GM18505 (cell line): ENCODE results near the gene U2AF2.
"Not testable (repeated sequence)": the region's sequence is repeated elsewhere in the genome, so short reads cannot be mapped to it uniquely, and the experiment has no call there.

Experiments
- ATAC-seq: cut with Tn5 transposase; IDR thresholded peaks from one replicate; pipeline ENCODE4 v1.9.1; 2021; ENCODE audit not compliant: unreplicated experiment
- POLR2A ChIP-seq: IDR thresholded peaks from 4 replicates; pipeline ENCODE4 v1.6.1; 2011; ENCODE audit warnings: borderline replicate concordance; ENCODE audit not compliant: insufficient read depth, insufficient read length; ENCODE audit errors: extremely low read depth

The U2AF2 gene

DNA sequence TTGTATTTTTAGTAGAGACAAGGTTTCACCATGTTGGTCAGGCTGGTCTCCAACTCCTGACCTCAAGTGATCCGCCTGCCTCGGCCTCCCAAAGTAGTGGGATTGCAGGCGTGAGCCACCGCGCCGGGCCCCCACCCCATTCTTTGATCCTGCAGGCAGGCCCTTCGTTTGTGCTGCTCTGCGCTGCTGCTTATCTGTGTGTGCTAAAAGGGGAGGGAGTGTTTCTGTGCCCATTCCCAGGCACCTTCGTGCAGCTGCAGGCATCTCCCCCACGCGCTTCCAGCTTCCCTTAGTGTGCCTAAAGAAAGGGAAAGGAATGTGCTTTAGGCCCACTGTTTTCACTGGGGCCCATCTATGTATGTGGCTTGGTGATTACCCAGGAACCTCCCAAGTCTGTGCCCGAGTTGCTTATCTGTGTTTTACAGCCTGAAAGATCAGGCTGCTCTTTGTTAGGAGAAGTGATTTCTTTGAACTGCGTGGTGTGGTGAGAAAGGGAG is 47.3 kb downstream of the U2AF2 start:
- ATAC-seq, result no peak
- TF ChIP-seq POLR2A, result no peak

DNA sequence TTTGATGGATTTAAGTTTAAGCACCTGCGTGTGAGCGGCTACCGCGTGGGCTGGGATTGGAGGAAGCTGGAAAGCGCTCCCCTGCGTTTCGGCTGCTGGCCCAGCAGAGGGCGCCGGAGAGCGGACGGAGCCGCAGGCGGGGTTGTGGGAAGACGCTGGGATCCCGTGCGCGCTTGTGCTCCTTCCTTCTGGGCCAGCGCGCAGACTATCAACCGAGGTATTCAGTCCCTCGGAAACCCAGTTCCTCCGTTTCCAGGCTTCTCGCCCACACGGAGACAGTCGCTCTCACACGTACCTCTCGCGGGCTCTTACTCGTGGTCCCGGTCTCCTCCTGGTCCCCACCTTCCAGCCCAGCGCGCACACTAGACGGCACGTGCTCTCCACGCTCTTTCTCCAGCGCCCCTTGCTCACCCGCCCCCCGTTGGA is 49.0 kb downstream of the U2AF2 start:
- ATAC-seq, result no peak
- TF ChIP-seq POLR2A, result no peak

DNA sequence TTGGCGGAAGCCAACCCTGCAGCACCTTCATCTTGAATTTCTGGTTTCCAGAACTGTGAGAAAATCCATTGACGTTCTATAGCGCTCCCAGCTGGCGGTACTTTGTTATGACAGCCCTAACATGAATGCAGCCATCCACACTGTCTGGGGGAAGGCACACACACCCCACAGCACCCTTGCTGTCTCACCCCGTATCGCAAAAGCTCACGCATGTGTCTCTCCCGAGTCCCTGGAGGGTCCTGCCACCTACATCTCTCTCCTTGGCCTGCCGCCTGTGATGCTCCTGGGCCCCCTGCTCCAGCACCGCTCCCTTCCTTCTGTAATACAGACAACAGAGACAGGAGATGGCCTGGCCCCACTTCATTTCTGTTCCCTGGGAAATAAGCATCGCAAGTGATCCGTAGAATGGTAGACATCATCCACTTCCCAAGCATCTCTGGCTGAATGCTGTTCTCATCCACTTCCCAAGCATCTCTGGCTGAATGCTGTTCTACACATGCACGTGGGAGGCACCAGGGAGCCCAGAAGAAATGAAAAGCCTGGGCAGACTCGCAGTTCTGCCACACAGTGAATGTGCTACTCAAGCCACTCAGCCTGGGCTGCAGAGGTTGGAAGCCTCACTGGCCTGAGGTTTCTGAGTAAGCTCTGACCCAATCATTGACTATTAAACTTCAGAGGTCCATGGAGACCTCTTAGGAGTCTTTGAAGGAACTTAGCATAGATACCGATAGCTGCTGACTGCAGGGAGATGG is 49.8 kb downstream of the U2AF2 start:
- TF ChIP-seq POLR2A, result no peak
- ATAC-seq, result no peak

DNA sequence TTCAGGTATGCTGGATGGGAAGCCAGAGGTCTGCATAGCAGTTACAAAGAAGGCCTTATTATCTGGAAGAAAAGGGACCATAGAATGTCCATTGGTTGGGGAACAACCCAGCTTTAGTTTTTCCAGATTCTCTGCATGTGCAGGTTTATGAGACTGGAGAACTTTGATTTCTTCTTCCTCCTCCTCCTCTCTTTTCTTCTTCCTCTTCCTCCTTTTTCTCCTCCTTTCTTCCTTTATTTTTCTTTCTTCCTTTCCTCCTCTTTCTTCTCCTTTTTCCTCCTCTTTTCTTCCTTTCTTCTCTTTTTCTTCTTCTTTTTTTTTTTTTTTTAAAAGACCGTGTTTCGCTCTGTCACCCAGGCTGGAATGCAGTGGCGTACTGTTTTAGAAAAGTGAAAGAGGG is 51.1 kb downstream of the U2AF2 start:
- no peak for ATAC-seq
- TF ChIP-seq POLR2A, result no peak

DNA sequence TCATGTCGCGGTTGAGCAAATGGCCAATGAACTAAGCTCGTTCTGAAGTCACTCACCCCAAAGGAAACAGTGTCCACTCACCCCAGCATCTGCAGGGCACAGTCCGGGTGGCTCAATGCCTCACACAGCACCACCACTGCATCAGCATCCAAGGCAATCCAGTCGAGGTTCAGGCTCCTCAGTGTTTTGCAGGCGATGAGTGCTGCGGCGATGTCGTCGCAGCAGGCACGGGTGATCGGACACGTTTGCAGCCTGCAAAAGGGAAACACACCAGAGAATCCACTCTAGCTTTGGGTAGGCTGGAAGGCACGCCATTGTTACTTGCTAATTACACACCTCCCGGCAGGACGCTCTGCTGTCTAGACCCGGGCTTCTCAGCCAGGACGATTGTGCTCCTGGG is 56.9 kb downstream of the U2AF2 start:
- TF ChIP-seq POLR2A, result no peak
- ATAC-seq, result no peak

DNA sequence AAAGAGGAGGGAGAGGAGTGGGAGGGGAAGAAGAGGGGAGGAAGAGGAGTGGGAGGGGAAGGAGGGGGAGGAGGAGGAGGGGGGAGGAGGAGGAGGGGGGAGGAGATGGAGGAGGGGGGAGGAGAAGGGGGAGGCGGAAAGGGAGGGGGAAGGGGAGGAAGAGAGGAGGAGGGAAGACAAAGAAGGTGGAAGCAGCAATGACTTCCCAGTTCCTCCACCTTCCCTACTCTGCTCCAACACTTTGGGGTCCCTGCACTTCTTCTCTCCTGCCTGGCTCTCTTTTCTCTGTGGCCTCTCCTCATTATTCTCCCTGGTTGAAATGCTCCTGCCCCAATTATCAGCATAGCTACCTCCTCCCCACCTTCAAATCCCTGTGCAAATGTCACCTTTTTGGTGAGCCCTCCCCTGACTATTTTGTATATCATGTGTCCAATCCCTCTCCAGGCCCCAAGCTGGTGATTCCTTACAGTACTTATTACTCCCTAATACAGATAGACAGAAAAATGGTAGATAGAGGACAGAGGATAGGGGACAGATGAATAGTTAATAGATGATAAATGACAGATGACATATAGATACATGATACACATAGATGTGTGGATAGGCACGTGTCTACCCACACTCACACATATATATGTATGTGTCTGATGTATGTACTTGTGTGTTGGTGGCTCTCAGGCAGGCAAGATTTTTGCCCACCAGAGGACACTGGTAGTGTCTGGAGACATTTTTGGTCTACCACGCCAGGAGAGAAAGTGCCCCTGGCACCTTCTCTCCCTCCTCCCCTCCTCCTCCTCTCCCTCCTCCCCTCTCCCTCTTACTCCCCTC is 58.2 kb downstream of the U2AF2 start:
- ATAC-seq, result no peak
- no peak for TF ChIP-seq POLR2A

DNA sequence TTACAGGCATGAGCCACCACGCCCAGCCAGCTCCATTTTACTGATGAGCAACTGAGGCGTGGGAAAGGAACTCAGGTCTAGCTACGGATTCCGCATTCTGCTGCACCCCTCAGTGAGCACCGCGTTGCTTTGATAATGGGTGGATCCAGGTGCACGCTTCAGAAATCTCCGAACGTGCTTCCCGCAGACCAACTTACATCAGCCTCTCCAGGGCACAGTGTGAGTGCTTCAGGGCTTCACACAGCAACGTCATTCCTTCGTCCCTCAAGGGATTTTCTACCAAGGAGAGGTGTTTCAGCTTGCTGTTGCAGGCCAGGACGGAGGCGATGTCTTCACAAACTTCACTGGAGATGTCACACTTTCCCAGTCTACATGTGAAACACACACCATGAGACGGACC is 61.7 kb downstream of the U2AF2 start:
- TF ChIP-seq POLR2A, result no peak

DNA sequence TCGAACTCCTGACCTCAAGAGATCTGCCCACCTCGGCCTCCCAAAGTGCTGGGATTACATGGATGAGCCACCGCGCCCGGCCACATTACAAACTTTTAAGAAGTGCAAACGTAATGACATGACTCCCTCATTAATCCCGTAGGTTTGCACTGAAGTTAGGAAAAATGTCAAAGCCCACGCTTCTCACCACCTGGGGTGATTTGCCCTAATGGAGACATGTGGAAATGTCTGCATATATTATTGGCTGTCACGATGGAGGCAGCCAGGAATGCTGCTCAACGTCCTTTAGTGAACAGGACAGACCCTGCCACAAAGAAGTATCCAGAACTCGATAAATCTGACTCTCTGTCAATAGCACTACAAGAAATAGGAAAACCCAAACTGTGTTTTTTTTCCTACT is 62.4 kb downstream of the U2AF2 start:
- TF ChIP-seq POLR2A, result no peak
- no peak for ATAC-seq

More for the DNA sequence above, 61.7 kb downstream of the U2AF2 start:
- no peak for ATAC-seq

DNA sequence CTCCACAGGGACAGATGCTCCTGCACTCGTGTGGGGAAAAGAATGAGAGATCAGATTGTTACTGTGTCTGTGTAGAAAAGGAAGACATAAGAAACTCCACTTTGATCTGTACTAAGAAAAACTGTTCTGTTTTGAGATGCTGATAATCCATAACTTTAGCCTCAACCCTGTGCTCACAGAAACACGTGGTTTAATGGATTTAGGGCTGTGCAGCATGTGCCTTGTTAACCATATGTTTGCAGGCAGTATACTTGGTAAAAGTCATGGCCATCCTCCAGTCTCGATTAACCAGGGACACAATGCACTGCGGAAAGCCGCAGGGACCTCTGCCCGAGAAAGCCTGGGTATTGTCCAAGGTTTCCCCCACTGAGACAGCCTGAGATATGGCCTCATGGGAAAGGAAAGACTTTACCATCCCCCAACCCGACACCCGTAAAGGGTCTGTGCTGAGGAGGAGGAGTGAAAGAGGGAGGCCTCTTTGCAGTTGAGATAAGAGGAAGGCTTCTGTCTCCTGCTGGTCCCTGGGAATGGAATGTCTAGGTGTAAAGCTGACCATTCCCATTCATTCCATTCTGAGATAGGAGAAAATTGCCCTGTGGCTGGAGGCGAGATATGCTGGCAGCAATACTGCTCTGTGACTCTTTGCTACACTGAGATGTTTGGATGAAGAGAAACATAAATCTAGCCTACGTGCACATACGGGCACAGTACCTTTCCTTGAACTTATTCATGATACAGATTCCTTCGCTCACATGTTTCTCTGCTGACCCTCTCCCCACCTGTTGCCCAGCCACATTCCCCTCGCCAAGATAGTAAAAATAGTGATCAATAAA is 63.3 kb downstream of the U2AF2 start:
- not testable (repeated sequence) for ATAC-seq

DNA sequence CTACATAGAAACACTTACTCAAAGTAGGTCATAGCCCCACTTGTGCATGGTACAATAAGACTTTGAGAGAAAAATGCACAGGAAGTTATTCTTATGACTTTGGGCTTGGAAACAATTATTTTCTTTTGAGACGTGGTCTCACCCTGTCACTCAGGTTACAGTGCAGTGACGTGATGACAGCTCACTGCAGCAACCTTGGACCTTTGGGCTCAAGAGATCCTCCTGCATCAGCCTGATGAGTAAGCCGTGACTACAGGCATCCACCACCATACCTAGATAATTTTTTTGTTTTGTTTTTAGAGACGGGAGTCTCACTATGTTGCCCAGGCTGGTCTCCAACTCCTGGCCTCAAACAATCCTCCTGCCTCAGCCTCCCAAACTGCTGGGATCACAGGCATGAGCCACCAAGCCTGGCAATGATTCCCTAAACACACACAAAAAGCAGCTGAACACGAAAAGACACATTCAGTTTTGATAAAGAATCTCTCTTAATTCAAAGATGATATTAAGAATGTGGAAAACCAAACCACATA is 65.4 kb downstream of the U2AF2 start:
- ATAC-seq, result no peak
- TF ChIP-seq POLR2A, result no peak

DNA sequence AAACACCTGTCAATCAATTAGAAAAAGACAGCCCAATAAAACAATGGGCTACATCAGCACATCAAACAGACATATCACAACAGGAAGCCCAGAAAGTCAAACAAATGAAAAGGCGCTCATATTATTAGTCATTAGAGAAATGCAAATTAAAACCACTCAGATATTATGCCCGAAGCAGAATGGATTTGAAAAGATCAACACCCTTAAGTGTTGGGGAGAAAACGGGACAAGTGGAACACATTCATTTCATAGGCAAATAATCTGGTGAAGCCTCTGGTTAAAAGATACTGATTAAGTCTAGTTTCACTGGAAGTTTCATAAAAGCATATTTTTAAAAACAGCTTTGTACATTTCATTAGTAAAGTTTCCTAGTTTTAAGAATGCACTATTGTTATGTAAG is 66.0 kb downstream of the U2AF2 start:
- no peak for TF ChIP-seq POLR2A
- ATAC-seq, result no peak

DNA sequence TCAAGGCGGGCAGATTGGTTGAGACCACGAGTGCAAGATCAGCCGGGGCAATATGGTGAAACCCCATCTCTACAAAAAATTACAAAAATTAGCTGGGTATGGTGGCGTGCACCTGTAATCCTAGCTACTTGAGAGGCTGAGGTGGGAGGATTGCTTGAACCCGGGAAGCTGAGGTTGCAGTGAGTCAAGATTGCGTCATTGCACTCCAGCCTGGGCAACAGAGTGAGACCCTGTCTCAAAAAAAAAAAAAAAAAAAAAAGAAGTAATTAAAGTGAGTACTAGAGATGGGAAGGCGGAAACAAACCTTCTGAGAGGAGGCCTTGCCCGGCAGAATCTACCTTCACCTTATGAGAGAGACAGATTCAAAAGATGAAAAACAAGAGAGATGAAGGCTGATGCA is 68.7 kb downstream of the U2AF2 start:
- TF ChIP-seq POLR2A, result no peak
- ATAC-seq, result no peak
